H1 (cell line): ENCODE results near the gene KRT9. TPM values are rescaled to one million over a fixed set of nuclear protein-coding genes. Genes with fewer than 3 reads are reported as not detected.

Experiments
- CTCF ChIA-PET: fragments of 300-600 bp; sonication (Branson Sonifier 250); formaldehyde crosslinking; loops from one replicate; lab custom pipeline; 2021; ENCODE audit not compliant: partially characterized antibody; lab: Charles Lee
- POLR2A ChIA-PET: fragments of 300-600 bp; sonication (Branson Sonifier 250); formaldehyde crosslinking; loops from one replicate; lab custom pipeline; 2021; ENCODE audit warnings: inconsistent platforms; ENCODE audit not compliant: partially characterized antibody; lab: Charles Lee
- DNase-seq, 2 experiments: peaks; one replicate each; pipeline versions ENCODE4 v3.0.0 to v3.0.0-alpha.2; 2010 to 2022; ENCODE audit warnings: low spot score in 2 of 2, low read depth in 1 of 2, mixed read lengths in 1 of 2
- FAIRE-seq: peaks from 2 replicates; lab custom pipeline; 2011; peaks lifted over from hg19 to GRCh38; lab: Jason Lieb, UNC
- H2AFZ ChIP-seq: 2 replicates; pipeline ENCODE4 v1.8.1; 2012; ENCODE audit warnings: low read length, inconsistent platforms
- H2AK5ac ChIP-seq: 2 replicates; pipeline ENCODE4 v1.6.1; 2013; ENCODE audit warnings: low read depth, low read length
- H2BK120ac ChIP-seq: replicated peaks from 2 replicates; pipeline ENCODE3; 2013; ENCODE audit warnings: low read depth, low read length, inconsistent platforms
- H2BK12ac ChIP-seq: 2 replicates; pipeline ENCODE4 v1.6.1; 2013; ENCODE audit warnings: low read depth, low read length
- H2BK15ac ChIP-seq: 2 replicates; pipeline ENCODE4 v1.6.1; 2013; ENCODE audit warnings: low read length
- H2BK20ac ChIP-seq: 2 replicates; pipeline ENCODE4 v1.6.1; 2013; ENCODE audit warnings: low read length
- H2BK5ac ChIP-seq: 2 replicates; pipeline ENCODE4 v1.6.1; 2013; ENCODE audit warnings: low read depth, low read length
- H3K14ac ChIP-seq: 2 replicates; pipeline ENCODE4 v1.6.1; 2013; ENCODE audit warnings: inconsistent platforms; ENCODE audit not compliant: insufficient read length
- H3K18ac ChIP-seq: 2 replicates; pipeline ENCODE4 v1.6.1; 2013; ENCODE audit warnings: low read length; ENCODE audit errors: extremely low read depth
- H3K23ac ChIP-seq: 2 replicates; pipeline ENCODE4 v1.6.1; 2013; ENCODE audit warnings: inconsistent platforms; ENCODE audit not compliant: insufficient read length
- H3K23me2 ChIP-seq: 2 replicates; pipeline ENCODE4 v1.6.1; 2013; ENCODE audit warnings: low read depth, low read length
- H3K27ac ChIP-seq: 2 replicates; pipeline ENCODE4 v1.6.1; 2011; ENCODE audit warnings: low read depth, low read length, inconsistent platforms
- H3K27me3 ChIP-seq, 4 experiments: replicated peaks in 1 of 4; 1 replicate in 1 of 4; 2 replicates in 3 of 4; pipeline versions ENCODE4 v1.6.1 to v1.8.1; 2011 to 2013; ENCODE audit warnings: low read length in 3 of 4, mild to moderate bottlenecking in 3 of 4, inconsistent platforms in 2 of 4, mixed read lengths in 2 of 4, moderate library complexity in 1 of 4; ENCODE audit not compliant: control insufficient read depth in 3 of 4, insufficient read depth in 3 of 4; ENCODE audit errors: extremely low read depth in 1 of 4
- H3K36me3 ChIP-seq, 4 experiments: 2 replicates each; pipeline versions ENCODE4 v1.6.1 to v1.8.1; 2011 to 2013; ENCODE audit warnings: mild to moderate bottlenecking in 4 of 4, low read length in 3 of 4, moderate library complexity in 2 of 4, control low read depth in 1 of 4, inconsistent platforms in 1 of 4; ENCODE audit not compliant: insufficient read depth in 4 of 4, control insufficient read depth in 2 of 4
- H3K4ac ChIP-seq: replicated peaks from 2 replicates; pipeline ENCODE3; 2013; ENCODE audit warnings: low read length, low read depth, mixed read lengths, inconsistent platforms; ENCODE audit not compliant: insufficient read length
- H3K4me1 ChIP-seq, 4 experiments: replicated peaks in 1 of 4; 1 replicate in 1 of 4; 2 replicates in 3 of 4; pipeline versions ENCODE4 v1.6.1 to v1.8.1; 2011 to 2013; ENCODE audit warnings: low read length in 3 of 4, inconsistent platforms in 2 of 4, mixed read lengths in 1 of 4; ENCODE audit not compliant: insufficient read depth in 4 of 4, control insufficient read depth in 3 of 4
- H3K4me2 ChIP-seq, 2 experiments: 2 replicates each; pipeline versions ENCODE4 v1.6.1 to v1.8.1; 2011 to 2013; ENCODE audit warnings: low read depth in 2 of 2, low read length in 2 of 2, control low read depth in 1 of 2, inconsistent platforms in 1 of 2, mild to moderate bottlenecking in 1 of 2; ENCODE audit not compliant: insufficient read depth in 1 of 2
- H3K4me3 ChIP-seq, 4 experiments: fragments of 200-600, 300-600 bp in 1 of 4; sonication (generic), shearing (Covaris generic), sonication (Bioruptor Twin) in 1 of 4; 2 replicates each; pipeline versions ENCODE4 v1.5.1 to v1.8.1; 2011 to 2016; ENCODE audit warnings: low read length in 4 of 4, low read depth in 3 of 4, control low read depth in 2 of 4, inconsistent platforms in 2 of 4, mild to moderate bottlenecking in 2 of 4, mixed read lengths in 1 of 4, moderate library complexity in 1 of 4; ENCODE audit not compliant: insufficient read depth in 2 of 4; ENCODE audit errors: extremely low read depth in 1 of 4
- H3K56ac ChIP-seq: replicated peaks from 2 replicates; pipeline ENCODE3; 2013; ENCODE audit warnings: low read depth, mild to moderate bottlenecking, mixed read lengths, low read length, inconsistent platforms; ENCODE audit not compliant: insufficient read length
- H3K79me1 ChIP-seq: 2 replicates; pipeline ENCODE4 v1.6.1; 2013; ENCODE audit warnings: low read depth, low read length, control low read depth
- H3K79me2 ChIP-seq, 2 experiments: 2 replicates each; pipeline versions ENCODE4 v1.6.1 to v1.8.1; 2012 to 2013; ENCODE audit warnings: low read length in 2 of 2, mild to moderate bottlenecking in 2 of 2, inconsistent platforms in 1 of 2; ENCODE audit not compliant: insufficient read depth in 2 of 2, control insufficient read depth in 1 of 2
- H3K9ac ChIP-seq, 4 experiments: replicated peaks in 1 of 4; 1 replicate in 1 of 4; 2 replicates in 3 of 4; pipeline versions ENCODE4 v1.6.1 to v1.8.1; 2011 to 2013; ENCODE audit warnings: low read depth in 3 of 4, low read length in 3 of 4, control low read depth in 2 of 4, mild to moderate bottlenecking in 2 of 4, moderate library complexity in 2 of 4, inconsistent platforms in 1 of 4; ENCODE audit errors: extremely low read depth in 1 of 4
- H3K9me3 ChIP-seq, 2 experiments: 2 replicates each; pipeline versions ENCODE4 v1.6.1 to v1.8.1; 2012 to 2013; ENCODE audit warnings: mild to moderate bottlenecking in 2 of 2, moderate library complexity in 2 of 2, control low read depth in 1 of 2, inconsistent platforms in 1 of 2, low read depth in 1 of 2, low read length in 1 of 2, mixed read lengths in 1 of 2; ENCODE audit not compliant: insufficient read depth in 2 of 2
- H4K20me1 ChIP-seq, 2 experiments: replicated peaks in 1 of 2; 2 replicates each; pipeline versions ENCODE3 to v1.8.1; 2011 to 2013; ENCODE audit warnings: inconsistent platforms in 2 of 2, low read length in 2 of 2, mild to moderate bottlenecking in 1 of 2; ENCODE audit not compliant: insufficient read depth in 2 of 2, control insufficient read depth in 1 of 2
- H4K5ac ChIP-seq: 2 replicates; pipeline ENCODE4 v1.6.1; 2013; ENCODE audit warnings: low read length, low read depth, mixed read lengths, inconsistent platforms; ENCODE audit not compliant: insufficient read length
- H4K8ac ChIP-seq: 2 replicates; pipeline ENCODE4 v1.8.0; 2013; ENCODE audit warnings: mild to moderate bottlenecking, moderate library complexity, low read length, inconsistent platforms; ENCODE audit not compliant: insufficient read depth; ENCODE audit errors: extremely low read depth
- H4K91ac ChIP-seq: replicated peaks from 2 replicates; pipeline ENCODE3; 2013; ENCODE audit warnings: low read length, mixed read lengths, inconsistent platforms; ENCODE audit not compliant: insufficient read length
- BACH1 ChIP-seq: IDR thresholded peaks from 2 replicates; pipeline ENCODE4 v1.6.1; 2012; ENCODE audit warnings: low read length, improper control_type of control experiment
- CEBPB ChIP-seq: IDR thresholded peaks from 2 replicates; pipeline ENCODE4 v1.6.1; 2012; ENCODE audit warnings: low read depth, low read length
- EP300 ChIP-seq, 2 experiments: IDR thresholded peaks; 1 replicate in 1 of 2; 2 replicates in 1 of 2; pipeline ENCODE4 v1.6.1; 2011 to 2012; ENCODE audit warnings: low read depth in 2 of 2, low read length in 2 of 2, mild to moderate bottlenecking in 2 of 2, borderline replicate concordance in 1 of 2, inconsistent platforms in 1 of 2, moderate library complexity in 1 of 2
- HDAC2 ChIP-seq, 2 experiments: fragments of 300-600 bp in 1 of 2; sonication (generic) in 1 of 2; IDR thresholded peaks; 2 replicates each; pipeline ENCODE4 v1.6.1; 2011 to 2012; ENCODE audit warnings: low read depth in 2 of 2, low read length in 2 of 2, mild to moderate bottlenecking in 2 of 2, moderate library complexity in 2 of 2, borderline replicate concordance in 1 of 2, inconsistent platforms in 1 of 2
- JUN ChIP-seq: IDR thresholded peaks from 2 replicates; pipeline ENCODE4 v1.6.1; 2011; ENCODE audit warnings: low read depth, mild to moderate bottlenecking, improper control_type of control experiment, low read length
- KDM1A ChIP-seq: fragments of 200-600, 300-600 bp; sonication (generic); IDR thresholded peaks from 2 replicates; pipeline ENCODE4 v1.7.1; 2016; ENCODE audit warnings: mild to moderate bottlenecking, low read length, borderline replicate concordance
- KDM4A ChIP-seq: IDR thresholded peaks from one replicate; pipeline ENCODE4 v1.7.1; 2012; ENCODE audit warnings: low read depth, mild to moderate bottlenecking, moderate library complexity, low read length, inconsistent platforms; ENCODE audit not compliant: severe bottlenecking
- SIN3A ChIP-seq, 2 experiments: IDR thresholded peaks in 1 of 2; conservative IDR thresholded peaks in 1 of 2; 2 replicates each; pipeline ENCODE4 v1.6.1; 2011 to 2012; ENCODE audit warnings: low read length in 2 of 2, improper control_type of control experiment in 1 of 2, low read depth in 1 of 2, mild to moderate bottlenecking in 1 of 2
- TEAD4 ChIP-seq: IDR thresholded peaks from 2 replicates; pipeline ENCODE4 v1.6.1; 2012; ENCODE audit warnings: low read depth, low read length, inconsistent platforms, mixed read lengths
- WGBS, 2 experiments: shearing (Covaris generic) in 1 of 2; methylation state at CpG; one replicate each; pipeline versions ENCODE4 v1.1.6 to v1.1.7; 2013 to 2015; ENCODE audit warnings: low lambda C conversion rate in 2 of 2, mixed read lengths in 2 of 2, inconsistent platforms in 1 of 2, low coverage in 1 of 2, missing lambda C conversion rate in 1 of 2; ENCODE audit not compliant: insufficient replicate concordance in 2 of 2, insufficient coverage in 1 of 2, insufficient read length in 1 of 2; ENCODE audit errors: extremely low coverage in 1 of 2, missing lambda C conversion rate in 1 of 2; 5-methylcytosine and 5-hydroxymethylcytosine counted together
- polyA plus RNA-seq, 7 experiments: library from polyadenylated mRNA; depleted of rRNA in 3 of 7; stranded (reverse) in 5 of 7; unstranded in 2 of 7; fragments of >200 nt in 5 of 7; fragments of 200-250 nt in 2 of 7; gene quantifications; 1 replicate in 5 of 7; 2 replicates in 1 of 7; 4 replicates in 1 of 7; pipeline versions ENCODE4 v1.2.1 to v1.2.3, GENCODE V29; 2011 to 2013; ENCODE audit warnings: missing spikeins in 2 of 7, mixed read lengths in 2 of 7
- total RNA-seq: library from RNA; stranded (reverse); fragmentation: NEBNext Ultra II Directional; extraction: Animal tissue kit (Norgen Biotek cat#: 25700); gene quantifications from 2 replicates; pipeline ENCODE4 v1.2.1, GENCODE V29; 2021

KRT9 gene
- total and polyA plus RNA-seq, 2 of the 8 experiments (the other 6 are each of a cell fraction or from before 2014, with no cell fraction given) = not detected

- H3K9ac ChIP-seq = no peak overlapping the region
- DNase-seq (no peak), FAIRE-seq (no peak)
- H4K5ac ChIP-seq = no peak overlapping the region
- no peak overlapping the region for H3K56ac ChIP-seq
- peaks cover 12 to 37% (median 19%) of the 10 kb centered on the region in 4 experiments for H3K36me3 ChIP-seq
- no peak overlapping the region for H3K27ac ChIP-seq
- H3K4me1 ChIP-seq = peaks cover 0 to 18% (median 11%) of the 10 kb centered on the region in 4 experiments; a peak in 6 of 7 replicates
- TF ChIP-seq TEAD4 (peak; percentile 90), JUN (no peak), KDM4A (no peak), KDM1A (peak; percentile 83; the same call in 1 of the 2 replicates), HDAC2 (IDR thresholded peaks at IDR 0.05; ENCODE audit: borderline replicate concordance in 1 of 2, low read depth in 2 of 2, low read length in 2 of 2) (no peak), EP300 (IDR thresholded peaks at IDR 0.05; ENCODE audit: borderline replicate concordance in 1 of 2, low read depth in 2 of 2, low read length in 2 of 2) (no peak), BACH1 (no peak), CEBPB (no peak), SIN3A (conservative IDR thresholded peaks at IDR 0.05 in 1 of 2, IDR thresholded peaks at IDR 0.05 in 1 of 2; ENCODE audit: low read depth in 1 of 2, low read length in 2 of 2) (peak in 1 of 2 experiments; percentile 51; a peak in 1 of 4 replicates)
- H4K8ac ChIP-seq = no peak overlapping the region
- H2BK15ac ChIP-seq = no peak overlapping the region
- H3K4ac ChIP-seq = no peak overlapping the region
- WGBS, 2 experiments = 64% methylated on average over 6 of the region's 6 CpGs; no CpG with 5 or more reads in 1 of the 2 experiments
- no peak overlapping the region for H3K14ac ChIP-seq
- POLR2A ChIA-PET = interaction anchor here (0.6 to 11.0 kb wide), 14 partner anchors 7 to 168 kb away, joined by 3 to 293 read pairs (median 4); partner anchors contain the start of genes KRT19 and KRT35
- H4K20me1 ChIP-seq = peaks cover 3 to 10% of the 10 kb centered on the region in 2 experiments
- no peak overlapping the region for H2BK20ac ChIP-seq
- no peak overlapping the region for H2BK120ac ChIP-seq
- no peak overlapping the region for H2AFZ ChIP-seq
- H3K79me2 ChIP-seq = peaks cover 0 to 6% of the 10 kb centered on the region in 2 experiments; a peak in 3 of 4 replicates
- no peaks in the 10 kb centered on the region for H3K27me3 ChIP-seq
- H2BK12ac ChIP-seq = peak overlapping the region; percentile 77; the same call in 1 of the 2 replicates
- H3K18ac ChIP-seq = peak overlapping the region; percentile 71; the same call in 1 of the 2 replicates
- no peak overlapping the region for H4K91ac ChIP-seq
- peaks cover 4% of the 10 kb centered on the region; the same call in 1 of the 2 replicates for H3K79me1 ChIP-seq
- H2BK5ac ChIP-seq = peak overlapping the region; percentile 81
- H3K9me3 ChIP-seq = no peaks in the 10 kb centered on the region
- no peak overlapping the region for H2AK5ac ChIP-seq
- peaks cover under 1% of the 10 kb centered on the region; the same call in 1 of the 2 replicates for H3K23me2 ChIP-seq
- H3K23ac ChIP-seq = no peak overlapping the region
- H3K4me2 ChIP-seq = no peak overlapping the region
- H3K4me3 ChIP-seq = no peak overlapping the region
- CTCF ChIA-PET = interaction anchor here (0.6 to 4.6 kb wide), 18 partner anchors 11 to 644 kb away, joined by 3 to 34 read pairs (median 4); no protein-coding TSS in a partner anchor
These were observed 50.1 kb downstream of the KRT9 start for GRCh38 chr17:41521574-41522261.
